ENCODE measurements around the gene CAMK2G. TPM values are rescaled to one million over a fixed set of nuclear protein-coding genes. Genes with fewer than 3 reads are reported as not detected.

CAMK2G gene
- total and polyA plus RNA-seq, 7 donors = 14.4 to 221 (median 153) TPM

- no peak overlapping the region for H3K4me3 ChIP-seq
- no peaks in the 10 kb centered on the region for H3K36me3 ChIP-seq
- no peaks in the 10 kb centered on the region for H3K9me3 ChIP-seq
- peak; percentile 91 for DNase-seq
- TF ChIP-seq EP300 (IDR thresholded peaks at IDR 0.05) (no peak), POLR2A (IDR thresholded peaks at IDR 0.05) (no peak), POLR2AphosphoS5 (IDR thresholded peaks at IDR 0.05) (peak in 3 of 4 donors; percentile 28 to 72 (median 53)), CTCF (IDR thresholded peaks at IDR 0.05) (no peak)
- no peaks in the 10 kb centered on the region for H3K27me3 ChIP-seq
- intact Hi-C loops (cut with DNase I) = no loop called here
- 70 to 77% methylated on average over 8 of the region's 8 CpGs for WGBS, 2 donors
- peaks cover 0 to 49% (median 42%) of the 10 kb centered on the region in 4 donors for H3K4me1 ChIP-seq
- H3K27ac ChIP-seq = peak overlapping the region; percentile 70 to 83 (median 82)
Measured at GRCh38 chr10:73906524-73907447, 32.4 kb upstream of the CAMK2G start.

- no peak overlapping the region for H3K4me3 ChIP-seq
- WGBS, 2 donors = 37 to 72% methylated on average over 4 of the region's 4 CpGs
- no peak for TF ChIP-seq EP300 (IDR thresholded peaks at IDR 0.05)
- TF ChIP-seq POLR2A (IDR thresholded peaks at IDR 0.05) = no peak
- no peak for TF ChIP-seq CTCF (IDR thresholded peaks at IDR 0.05)
- TF ChIP-seq POLR2AphosphoS5 (IDR thresholded peaks at IDR 0.05) = no peak
- no peaks in the 10 kb centered on the region for H3K36me3 ChIP-seq
- peaks cover 0 to 38% (median 30%) of the 10 kb centered on the region in 4 donors for H3K4me1 ChIP-seq
- intact Hi-C loops (cut with DNase I) = no loop called here
- no peaks in the 10 kb centered on the region for H3K9me3 ChIP-seq
- peak overlapping the region in 3 of 4 donors; percentile 81 to 83 (median 82) for H3K27ac ChIP-seq
- H3K27me3 ChIP-seq = no peaks in the 10 kb centered on the region
- no peak for DNase-seq
Measured at GRCh38 chr10:73905256-73906020, 31.1 kb upstream of the CAMK2G start.

- H3K27me3 ChIP-seq = no peaks in the 10 kb centered on the region
- DNase-seq = no peak
- H3K9me3 ChIP-seq = no peaks in the 10 kb centered on the region
- WGBS, 2 donors = 92 to 94% methylated on average over 2 of the region's 2 CpGs
- H3K36me3 ChIP-seq = no peaks in the 10 kb centered on the region
- intact Hi-C loops (cut with DNase I) = no loop called here
- H3K27ac ChIP-seq = no peak overlapping the region
- H3K4me3 ChIP-seq = no peak overlapping the region
- TF ChIP-seq POLR2A (IDR thresholded peaks at IDR 0.05) (no peak), POLR2AphosphoS5 (IDR thresholded peaks at IDR 0.05) (no peak), EP300 (IDR thresholded peaks at IDR 0.05) (no peak), CTCF (IDR thresholded peaks at IDR 0.05) (no peak)
- peaks cover 0 to 15% (median 13%) of the 10 kb centered on the region in 4 donors for H3K4me1 ChIP-seq
Measured at GRCh38 chr10:73902351-73902750, 28.0 kb upstream of the CAMK2G start.

- H3K36me3 ChIP-seq = no peaks in the 10 kb centered on the region
- H3K27ac ChIP-seq = no peak overlapping the region
- DNase-seq = no peak
- H3K4me1 ChIP-seq = peaks cover 0 to 4% (median 4%) of the 10 kb centered on the region in 4 donors
- no peaks in the 10 kb centered on the region for H3K27me3 ChIP-seq
- H3K9me3 ChIP-seq = no peaks in the 10 kb centered on the region
- 82 to 86% methylated on average over 6 of the region's 6 CpGs for WGBS, 2 donors
- no peak overlapping the region for H3K4me3 ChIP-seq
- no peak for TF ChIP-seq POLR2A (IDR thresholded peaks at IDR 0.05)
- TF ChIP-seq EP300 (IDR thresholded peaks at IDR 0.05) = no peak
- no peak for TF ChIP-seq CTCF (IDR thresholded peaks at IDR 0.05)
- no peak for TF ChIP-seq POLR2AphosphoS5 (IDR thresholded peaks at IDR 0.05)
- intact Hi-C loops (cut with DNase I) = no loop called here
Measured at GRCh38 chr10:73901261-73901660, 26.9 kb upstream of the CAMK2G start.
